ENCODE results near the gene LARP4B.

Gene LARP4B

GRCh38 chr10:759898-760477 is 171.5 kb downstream of the LARP4B start:
- Histone ChIP-seq H3K9me3 (ENCODE audit: control insufficient read depth, low read length) (peaks cover 44% of the 10 kb centered on the region), H3K4ac (ENCODE audit: low read depth in 1 of 2, low read length in 2 of 2) (no peak overlapping the region), H3K79me1 (replicated peaks; ENCODE audit: low read length, poor library complexity, severe bottlenecking) (no peaks in the 10 kb centered on the region), H2AFZ (ENCODE audit: low read depth, low read length) (no peak overlapping the region), H4K8ac (ENCODE audit: low read length) (no peak overlapping the region), H3K14ac (ENCODE audit: low read length in 2 of 2) (no peak overlapping the region), H3K9ac (ENCODE audit: low read length) (no peak overlapping the region), H2BK15ac (ENCODE audit: low read depth, poor library complexity, severe bottlenecking) (no peak overlapping the region), H3K23ac (ENCODE audit: low read length in 2 of 2) (no peak overlapping the region), H2BK5ac (ENCODE audit: low read depth, low read length, poor library complexity, severe bottlenecking) (no peak overlapping the region), H4K91ac (ENCODE audit: low read length) (peak overlapping the region; percentile 56), H2BK120ac (ENCODE audit: low read depth, low read length) (no peak overlapping the region), H3K4me2 (ENCODE audit: low read length, poor library complexity, severe bottlenecking) (no peak overlapping the region), H3K36me3 (ENCODE audit: control insufficient read depth in 1 of 2, insufficient read depth in 2 of 2, low read depth in 1 of 2, low read length in 2 of 2) (no peaks in the 10 kb centered on the region), H3K27ac (ENCODE audit: low read length, poor library complexity, severe bottlenecking) (no peak overlapping the region), H3K4me1 (ENCODE audit: control insufficient read depth, insufficient read depth, low read depth, low read length) (no peaks in the 10 kb centered on the region), H2BK12ac (ENCODE audit: low read length in 2 of 2) (no peak overlapping the region), H3K27me3 (ENCODE audit: control insufficient read depth in 1 of 2, insufficient read depth in 1 of 2, low read length in 2 of 2) (peaks cover 7 to 9% of the 10 kb centered on the region in 2 experiments), H2AK5ac (ENCODE audit: low read length, severe bottlenecking) (no peak overlapping the region), H3K4me3 (ENCODE audit: insufficient read depth in 1 of 2, low read depth in 1 of 2, low read length in 2 of 2) (no peak overlapping the region), H3K18ac (ENCODE audit: low read depth in 1 of 2, low read length in 2 of 2) (no peak overlapping the region)
- WGBS: 79% methylated on average over 5 of the region's 5 CpGs
- DNase-seq: no peak

All from mesenchymal stem cell (in vitro differentiated cells and primary cell).